ENCODE measurements around the gene PTH1R.

PTH1R gene

DNA sequence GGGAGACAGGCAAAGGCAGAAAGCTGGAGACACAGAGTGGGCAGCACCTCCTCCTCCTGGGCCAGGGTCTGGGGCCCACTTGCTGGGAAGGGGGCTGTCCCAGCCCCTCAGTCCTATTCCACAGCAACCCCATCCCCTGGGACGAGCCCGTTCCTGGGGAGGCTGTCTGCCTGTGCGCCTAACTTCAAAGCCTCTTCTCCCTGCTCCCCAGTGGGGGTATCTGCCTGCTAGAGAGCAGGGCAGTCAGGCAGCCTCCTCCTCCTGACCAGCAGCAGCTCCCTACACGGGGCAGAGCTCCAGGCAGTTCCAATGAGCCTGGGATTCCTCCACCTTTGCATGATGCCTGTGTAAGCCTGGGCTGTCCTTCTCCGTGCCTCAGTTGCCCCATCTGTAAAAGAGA lies 6.9 kb downstream of the PTH1R start:
- DNase-seq: no peak

DNA sequence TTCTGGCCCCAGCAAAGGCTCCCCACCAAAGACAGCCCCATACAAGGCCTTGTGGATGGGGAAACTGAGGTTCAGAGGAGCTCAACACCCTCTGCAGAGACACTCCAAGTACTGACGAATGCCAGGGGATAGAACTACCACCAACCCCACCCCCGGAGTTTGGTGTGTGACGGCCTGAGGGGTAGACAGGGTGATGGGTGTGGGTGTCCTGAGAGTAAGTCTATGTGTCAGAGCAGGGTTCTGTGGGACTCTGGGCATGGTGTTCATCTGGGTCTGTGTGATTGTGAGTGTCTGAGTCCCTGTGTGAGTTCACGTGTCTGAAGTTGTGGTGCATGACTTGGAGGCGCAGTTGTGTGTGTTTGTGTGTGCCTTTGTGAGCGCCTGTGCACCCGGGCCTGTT lies 7.4 kb downstream of the PTH1R start:
- no peak for DNase-seq

DNA sequence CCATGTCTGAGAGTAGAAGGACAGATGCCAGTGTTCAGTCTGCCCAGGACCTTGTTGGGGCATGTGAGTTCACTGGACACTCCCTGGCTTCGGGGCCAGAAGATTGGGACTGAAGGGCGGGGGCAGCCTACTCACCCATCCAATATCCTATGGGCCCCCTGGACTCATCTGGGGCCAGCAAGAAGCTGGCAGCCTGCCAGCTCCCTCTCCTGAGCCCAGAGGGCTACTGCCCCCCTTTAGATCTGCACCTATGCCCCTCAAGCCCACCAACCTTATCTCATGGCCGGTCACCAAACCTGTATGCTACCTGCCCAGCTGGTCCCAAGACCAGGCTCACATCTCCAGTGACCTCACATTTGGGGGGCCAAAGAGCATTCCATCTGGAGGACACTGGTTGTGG lies 8.1 kb downstream of the PTH1R start:
- DNase-seq: no peak

DNA sequence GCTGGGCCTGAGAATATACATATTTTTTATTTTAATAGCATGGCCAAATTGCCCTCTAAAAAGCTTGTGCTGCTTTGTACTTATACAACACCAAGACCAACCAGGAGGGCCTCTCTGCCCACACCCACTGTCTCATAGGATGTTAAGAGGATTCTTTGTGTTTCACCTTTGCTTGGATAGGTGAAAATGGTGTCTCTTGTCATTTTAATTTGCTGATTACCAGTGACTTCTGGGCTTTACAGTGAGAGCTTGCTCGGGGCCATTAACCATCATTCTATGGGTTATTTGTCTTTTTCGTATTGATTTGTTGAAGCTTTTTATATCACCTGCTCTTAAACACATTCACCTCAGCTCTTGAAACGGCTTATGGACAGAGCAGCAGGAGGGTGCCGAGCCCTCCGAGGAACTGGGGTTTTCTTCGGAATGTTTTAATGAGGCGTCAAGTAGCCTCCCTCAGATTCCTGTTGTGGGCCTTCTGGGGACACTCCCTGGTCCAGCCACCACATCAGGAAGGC lies 10.5 kb downstream of the PTH1R start:
- DNase-seq: no peak

DNA sequence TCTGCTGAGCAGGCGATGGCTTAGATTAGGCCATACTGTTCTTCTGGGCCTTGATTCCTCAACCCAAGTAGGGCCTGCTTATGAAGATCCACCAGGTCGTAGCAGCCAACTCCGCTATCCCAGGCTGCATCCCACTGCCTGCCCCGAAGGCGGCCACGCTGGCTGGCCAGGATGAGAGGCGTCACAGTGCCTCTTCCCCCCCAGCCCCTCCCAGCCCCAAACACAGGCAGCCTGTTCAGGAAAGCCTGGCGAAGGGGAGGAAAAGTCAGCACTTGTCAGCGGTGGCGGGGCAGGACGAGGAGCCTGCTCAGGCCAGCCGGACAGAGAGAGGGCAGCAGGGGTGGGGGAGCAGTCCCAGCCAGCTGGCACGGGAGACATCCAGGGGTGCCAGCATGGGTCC lies 11.2 kb downstream of the PTH1R start:
- DNase-seq: no peak

DNA sequence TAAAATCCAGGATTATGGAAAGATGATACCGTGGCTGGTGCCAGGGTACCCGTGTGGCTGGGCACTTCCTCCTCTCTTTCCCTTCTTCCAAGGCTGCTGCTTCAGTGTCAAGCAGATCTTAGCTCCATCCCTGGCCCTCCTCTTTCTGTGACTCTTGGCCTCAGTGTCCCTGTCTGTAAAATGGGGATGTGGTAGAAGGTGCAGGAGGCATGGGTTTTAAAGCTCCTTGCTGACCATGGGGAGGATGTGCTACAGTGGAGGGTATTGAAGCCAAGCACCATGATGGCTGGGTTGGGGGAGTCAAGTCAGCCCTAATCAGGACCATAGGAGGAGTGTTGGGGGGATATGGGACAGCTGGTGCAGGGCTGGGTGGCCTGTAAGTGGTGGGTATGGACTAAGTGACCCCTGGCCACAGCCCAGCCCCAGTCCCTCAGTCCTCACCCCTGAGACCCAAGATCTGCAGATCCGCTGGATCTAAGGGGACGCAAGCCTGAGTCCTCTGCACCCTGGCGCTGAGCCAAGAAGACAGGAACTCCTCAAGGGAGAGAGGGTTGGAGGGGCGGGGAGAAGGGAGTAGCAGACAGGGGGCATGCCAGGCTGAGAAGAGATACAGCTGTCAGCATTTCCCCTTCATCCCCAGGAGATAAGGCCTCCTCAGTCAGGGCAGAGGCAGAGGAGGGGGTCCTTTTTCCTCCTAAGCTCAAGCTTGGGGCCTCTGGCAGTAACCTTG lies 12.0 kb downstream of the PTH1R start:
- DNase-seq: no peak

DNA sequence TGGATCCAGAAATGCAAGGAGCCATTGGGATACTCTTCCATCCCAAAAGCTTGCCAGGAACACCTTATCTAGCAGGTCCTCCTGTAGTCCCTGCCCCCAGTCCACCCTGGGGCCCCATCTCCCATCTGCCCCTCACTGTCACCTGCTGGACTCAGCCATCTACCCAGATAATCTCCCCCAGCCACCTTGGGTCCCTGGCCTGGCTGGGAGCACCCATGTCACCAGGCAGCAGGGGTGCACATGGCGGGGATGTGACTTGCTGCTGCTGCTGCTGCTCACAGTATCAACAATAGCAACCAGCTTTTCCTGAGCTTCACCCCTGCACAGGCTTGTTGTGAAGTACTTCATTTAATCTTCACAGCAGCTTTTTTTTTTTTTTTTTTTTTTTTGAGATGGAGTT lies 12.6 kb downstream of the PTH1R start:
- DNase-seq: no peak

DNA sequence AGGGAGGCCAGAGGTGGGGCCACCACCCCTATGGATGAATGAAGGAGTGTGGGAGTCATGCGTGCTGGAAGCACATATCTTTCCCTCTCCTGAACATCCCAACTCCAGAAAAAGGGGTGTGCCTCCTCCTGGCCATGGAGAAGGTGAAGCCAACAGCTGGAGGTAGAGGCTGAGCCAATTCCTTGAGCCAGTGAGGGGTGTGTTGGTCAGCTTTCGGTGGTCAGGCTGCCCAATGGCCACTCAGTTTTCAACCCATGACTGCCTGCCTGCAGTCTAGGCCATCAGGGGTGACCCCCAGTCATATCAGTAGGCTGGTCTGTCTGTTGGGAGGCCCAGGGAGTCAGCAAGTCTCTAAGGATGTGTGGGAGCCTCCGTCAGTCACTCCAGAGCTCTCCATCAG lies 13.6 kb downstream of the PTH1R start:
- DNase-seq: no peak

DNA sequence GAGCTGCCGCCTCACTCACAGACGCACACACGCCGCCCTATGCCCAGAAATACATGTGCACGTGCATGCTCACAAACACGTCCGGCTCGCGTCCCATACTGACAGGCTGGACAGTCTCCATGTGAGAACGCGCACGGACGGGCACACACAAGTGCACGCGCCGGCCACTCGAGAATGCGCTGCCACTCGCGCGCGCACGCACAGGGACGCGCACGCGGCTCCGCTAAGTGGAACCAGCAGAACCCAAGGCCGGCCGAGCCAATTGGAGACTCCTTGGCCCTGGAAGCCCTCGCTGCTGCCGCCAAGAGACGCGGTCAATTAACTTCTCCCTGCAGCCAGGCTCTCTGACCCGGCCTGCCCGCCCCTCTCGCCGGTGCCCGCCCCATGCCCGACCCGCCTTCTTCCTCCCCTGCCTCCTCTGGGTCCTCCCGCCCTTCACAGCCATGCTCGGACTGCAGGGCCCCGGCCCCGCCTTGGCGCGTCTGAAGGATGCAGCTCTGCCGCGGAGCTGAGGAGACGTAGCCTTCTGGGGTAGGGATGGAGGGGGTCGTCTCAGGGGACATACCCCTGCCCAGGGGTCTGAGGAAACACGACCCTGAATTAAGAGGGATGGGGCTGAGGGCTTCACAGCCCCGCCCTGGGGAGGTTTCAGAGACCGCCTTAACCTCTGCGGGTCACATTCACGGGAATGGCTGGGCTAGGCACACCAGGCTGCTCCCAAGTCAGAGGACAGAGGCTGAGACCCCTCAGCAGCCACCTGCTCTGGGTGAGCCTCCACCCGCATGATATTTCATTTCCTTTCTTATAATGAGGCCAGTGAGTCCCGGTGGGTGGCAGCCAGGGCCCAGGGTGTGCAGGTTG lies 15.0 kb downstream of the PTH1R start:
- no peak for DNase-seq

DNA sequence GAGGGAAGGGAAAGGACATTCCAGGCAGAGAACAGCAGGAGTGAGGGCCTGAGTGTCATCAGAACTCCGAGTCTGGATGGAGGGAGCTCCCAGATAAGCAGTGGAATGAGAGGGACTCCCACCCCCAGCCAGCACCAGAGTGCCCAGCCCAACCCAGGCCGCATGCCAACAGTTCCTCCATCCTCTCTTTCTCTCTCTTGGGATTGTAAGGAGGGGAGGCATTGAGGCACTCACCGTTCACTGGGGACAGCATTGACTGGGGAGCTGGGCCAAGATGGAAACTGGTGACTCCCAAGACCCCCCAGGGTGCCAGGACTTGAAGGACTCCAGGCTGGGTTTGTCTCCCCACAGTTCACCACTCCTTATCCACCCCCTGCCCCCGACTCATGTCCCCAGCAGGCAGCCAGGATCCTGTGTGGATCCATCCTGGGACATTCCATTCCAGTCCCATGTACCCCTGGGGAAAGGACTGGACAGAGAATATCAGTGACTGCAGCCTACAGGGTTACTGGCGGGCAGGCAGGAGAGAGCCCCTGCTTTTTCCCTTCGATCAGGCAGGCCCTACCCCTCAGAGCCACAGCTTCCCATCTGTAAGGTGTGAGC lies 15.7 kb downstream of the PTH1R start:
- no peak for DNase-seq

DNA sequence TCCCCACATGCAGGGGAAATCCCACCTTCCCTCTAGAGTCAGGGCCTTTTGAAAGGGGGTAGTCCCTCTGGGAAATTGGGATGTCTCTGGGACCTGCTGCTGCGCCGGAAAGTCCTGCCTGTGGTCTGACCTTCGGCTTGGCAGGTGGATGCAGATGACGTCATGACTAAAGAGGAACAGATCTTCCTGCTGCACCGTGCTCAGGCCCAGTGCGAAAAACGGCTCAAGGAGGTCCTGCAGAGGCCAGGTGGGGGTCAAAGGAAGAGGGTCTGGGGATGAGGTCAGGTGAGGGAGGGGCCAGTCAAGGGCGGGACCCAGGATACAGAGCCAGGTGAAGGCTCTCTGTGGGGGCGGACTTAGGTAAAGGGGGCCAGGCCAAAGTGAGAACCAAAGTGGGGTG lies 16.2 kb downstream of the PTH1R start:
- DNase-seq: no peak

DNA sequence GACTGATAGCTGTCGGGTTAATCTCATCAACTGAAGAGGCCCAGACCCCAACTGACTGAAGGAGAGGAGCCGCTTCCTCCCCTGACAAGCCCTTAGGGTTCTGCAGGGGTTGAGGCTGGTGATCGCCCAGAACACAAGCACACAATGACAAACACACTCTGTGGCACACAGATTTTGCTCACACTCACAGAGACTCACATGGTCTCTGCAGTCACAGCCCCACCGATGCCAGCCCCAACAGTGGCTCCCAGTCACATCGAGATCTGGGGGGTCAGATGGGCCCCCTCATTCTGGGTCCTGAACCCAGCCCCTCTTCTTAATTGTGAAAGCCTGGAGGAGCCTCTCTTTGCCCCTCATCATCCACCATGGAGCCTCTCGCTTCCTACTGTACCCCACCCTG lies 16.7 kb downstream of the PTH1R start:
- DNase-seq: no peak

DNA sequence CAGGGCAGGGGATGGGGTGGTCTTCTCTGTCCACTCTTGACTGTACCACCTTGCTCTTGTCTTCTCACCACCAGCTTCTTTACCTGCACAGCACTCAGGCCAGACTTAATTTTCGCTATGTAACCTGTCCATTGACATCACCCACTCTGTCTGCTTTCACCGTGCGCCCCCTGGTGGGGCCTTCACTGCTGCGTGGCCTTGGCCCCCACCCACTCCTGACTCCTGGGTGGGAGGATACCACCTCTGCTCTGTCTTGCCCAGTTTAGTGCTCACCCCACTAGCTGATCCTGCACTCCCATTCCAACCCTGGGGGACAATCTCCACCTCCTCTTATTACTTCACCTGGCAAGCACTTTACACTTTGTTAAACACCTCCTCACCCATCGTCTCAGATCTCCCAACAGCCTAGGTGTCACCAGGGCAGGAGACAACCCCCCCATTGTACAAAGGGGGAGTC lies 17.7 kb downstream of the PTH1R start:
- no peak for DNase-seq

DNA sequence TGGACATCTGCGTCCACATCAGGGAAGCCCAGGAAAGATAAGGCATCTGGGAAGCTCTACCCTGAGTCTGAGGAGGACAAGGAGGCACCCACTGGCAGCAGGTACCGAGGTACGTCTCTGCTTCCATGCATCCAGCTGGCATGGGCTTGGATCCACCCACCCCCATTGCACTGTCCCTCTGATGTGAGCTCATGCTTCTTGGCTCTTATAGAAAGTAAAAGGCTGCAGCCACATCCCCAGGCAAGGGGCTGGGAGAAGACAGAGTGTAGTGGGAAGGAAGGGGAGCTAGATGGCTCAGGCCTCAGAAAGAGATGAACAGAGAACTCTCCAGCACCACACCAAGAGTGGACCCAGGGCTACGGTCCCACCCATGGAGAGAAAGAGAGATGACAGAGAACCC lies 18.2 kb downstream of the PTH1R start:
- no peak for DNase-seq

DNA sequence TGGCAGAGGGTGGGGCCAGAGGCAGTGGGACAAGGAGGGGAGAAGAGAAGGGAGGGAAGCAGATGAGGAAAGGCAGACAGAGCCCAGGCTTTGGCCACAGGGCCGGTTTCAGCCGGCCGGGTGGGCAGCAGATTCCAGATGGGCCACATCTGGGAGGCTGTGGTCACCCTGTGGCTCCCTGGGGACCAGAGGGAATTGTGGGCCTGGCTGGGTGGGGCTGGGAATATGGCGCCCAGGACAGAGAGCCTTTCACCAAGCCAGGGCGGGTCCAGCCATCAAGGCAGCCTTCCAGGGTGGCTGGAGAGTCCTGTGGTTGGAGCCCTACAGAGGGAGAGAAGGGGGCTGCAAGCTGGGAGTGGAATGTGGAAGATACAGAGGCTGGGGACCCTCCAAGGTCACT lies 18.9 kb downstream of the PTH1R start:
- no peak for DNase-seq

DNA sequence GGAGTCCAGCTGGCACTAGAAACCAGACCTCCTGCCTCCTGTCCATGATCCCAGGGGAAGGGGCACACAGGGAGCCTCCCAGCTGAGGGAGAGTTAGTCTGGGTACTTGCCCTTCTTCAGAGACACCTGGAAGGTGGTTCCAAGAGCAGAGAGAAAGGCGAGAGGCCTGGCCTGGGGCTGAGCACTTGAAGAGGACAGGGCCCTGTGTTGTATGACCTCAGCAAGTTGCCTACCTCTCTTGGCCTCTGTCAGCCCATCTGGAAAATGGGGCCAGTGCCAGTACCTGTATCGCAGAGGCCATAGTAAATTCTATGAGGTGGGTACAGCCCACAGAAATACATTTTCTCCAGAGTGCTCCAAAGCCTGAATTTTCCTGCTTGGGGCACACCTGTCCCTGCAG lies 19.5 kb downstream of the PTH1R start:
- no peak for DNase-seq

DNA sequence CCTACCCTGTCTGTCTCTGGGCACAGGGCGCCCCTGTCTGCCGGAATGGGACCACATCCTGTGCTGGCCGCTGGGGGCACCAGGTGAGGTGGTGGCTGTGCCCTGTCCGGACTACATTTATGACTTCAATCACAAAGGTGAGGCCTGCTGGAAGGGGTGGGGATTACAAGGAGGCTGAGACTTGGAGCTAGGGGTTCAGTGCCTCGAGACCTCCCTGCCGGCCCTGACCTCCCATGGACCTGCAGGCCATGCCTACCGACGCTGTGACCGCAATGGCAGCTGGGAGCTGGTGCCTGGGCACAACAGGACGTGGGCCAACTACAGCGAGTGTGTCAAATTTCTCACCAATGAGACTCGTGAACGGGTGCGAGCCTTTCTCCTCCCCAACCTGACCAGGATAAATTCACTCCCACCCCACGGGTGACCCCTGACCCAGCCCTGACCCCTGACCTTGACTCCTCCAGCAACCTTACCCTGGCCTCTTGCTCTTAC lies 20.4 kb downstream of the PTH1R start:
- no peak for DNase-seq

DNA sequence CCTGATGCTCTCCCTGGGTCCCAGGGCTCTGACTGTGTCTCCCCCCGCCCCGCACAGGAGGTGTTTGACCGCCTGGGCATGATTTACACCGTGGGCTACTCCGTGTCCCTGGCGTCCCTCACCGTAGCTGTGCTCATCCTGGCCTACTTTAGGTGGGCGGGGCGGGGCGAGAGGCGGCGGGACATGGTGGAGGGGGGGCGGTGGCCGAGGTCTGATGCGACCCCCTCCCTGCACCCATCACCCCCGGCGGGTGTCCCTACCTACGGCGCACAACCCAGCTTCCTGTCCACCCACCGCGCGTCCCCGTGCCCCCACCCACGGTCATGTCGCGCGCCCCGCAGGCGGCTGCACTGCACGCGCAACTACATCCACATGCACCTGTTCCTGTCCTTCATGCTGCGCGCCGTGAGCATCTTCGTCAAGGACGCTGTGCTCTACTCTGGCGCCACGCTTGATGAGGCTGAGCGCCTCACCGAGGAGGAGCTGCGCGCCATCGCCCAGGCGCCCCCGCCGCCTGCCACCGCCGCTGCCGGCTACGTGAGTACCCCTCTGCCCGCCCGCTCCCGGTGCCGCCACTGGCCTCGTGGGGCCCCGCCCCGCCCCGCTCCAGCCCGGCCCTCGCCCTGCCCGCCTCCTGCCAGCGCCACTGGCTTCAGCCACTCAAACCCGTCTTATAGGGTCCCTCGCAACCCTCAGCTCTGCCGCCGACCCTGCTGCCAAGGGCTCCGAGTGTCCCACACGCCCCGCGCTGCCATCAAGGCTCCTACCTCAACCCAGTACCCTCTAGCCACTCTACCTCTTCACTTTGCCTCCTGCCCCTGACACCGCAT lies 21.0 kb downstream of the PTH1R start:
- DNase-seq: no peak

DNA sequence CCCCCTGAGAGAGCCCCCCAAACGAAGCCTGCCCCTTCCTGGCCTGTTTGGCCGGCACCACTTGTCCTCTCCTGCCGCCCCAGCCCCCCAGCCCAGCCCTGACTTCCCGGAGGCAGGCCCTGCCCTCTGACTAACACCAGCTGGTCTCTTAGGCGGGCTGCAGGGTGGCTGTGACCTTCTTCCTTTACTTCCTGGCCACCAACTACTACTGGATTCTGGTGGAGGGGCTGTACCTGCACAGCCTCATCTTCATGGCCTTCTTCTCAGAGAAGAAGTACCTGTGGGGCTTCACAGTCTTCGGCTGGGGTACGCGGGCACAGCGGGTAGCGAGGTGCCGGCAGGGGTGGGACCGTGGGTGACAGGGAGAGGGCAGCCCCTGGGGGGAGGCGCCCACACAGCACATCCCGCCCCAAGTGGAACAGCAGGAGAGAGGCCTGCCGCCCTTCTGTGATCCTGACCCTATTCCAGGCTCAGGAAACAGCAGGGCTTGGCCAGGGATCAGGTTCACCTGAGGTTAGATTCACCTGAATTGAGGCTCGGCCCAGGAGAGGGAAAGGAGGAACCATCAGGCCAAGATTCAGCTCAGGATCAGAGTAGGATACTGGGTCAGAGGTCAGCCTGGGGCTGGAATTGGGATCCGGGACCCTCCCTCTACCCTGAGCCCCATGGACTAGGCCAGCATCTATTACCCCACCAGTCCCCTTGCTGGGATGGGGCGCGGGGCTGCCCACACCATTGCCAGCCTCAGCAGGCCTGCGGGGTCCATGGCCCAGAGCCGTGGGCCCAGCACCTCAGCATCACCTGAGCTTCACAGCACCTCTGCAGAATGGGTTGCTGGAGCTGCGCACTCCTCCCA lies 21.9 kb downstream of the PTH1R start:
- no peak for DNase-seq

DNA sequence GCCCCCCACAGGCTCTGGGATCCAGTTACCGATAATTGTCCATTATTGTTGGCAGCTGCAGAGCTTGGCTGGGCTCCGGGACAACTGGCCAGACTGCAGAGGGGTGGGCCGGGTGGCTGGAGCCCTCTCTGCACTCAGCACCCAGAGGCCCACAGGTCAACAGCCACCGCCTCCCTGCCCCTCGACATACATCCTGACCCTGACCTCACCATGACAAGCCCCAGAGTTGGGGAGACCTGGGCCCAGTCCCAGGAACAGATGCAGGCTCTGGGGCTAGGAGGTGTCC lies 22.4 kb downstream of the PTH1R start:
- no peak for DNase-seq

DNA sequence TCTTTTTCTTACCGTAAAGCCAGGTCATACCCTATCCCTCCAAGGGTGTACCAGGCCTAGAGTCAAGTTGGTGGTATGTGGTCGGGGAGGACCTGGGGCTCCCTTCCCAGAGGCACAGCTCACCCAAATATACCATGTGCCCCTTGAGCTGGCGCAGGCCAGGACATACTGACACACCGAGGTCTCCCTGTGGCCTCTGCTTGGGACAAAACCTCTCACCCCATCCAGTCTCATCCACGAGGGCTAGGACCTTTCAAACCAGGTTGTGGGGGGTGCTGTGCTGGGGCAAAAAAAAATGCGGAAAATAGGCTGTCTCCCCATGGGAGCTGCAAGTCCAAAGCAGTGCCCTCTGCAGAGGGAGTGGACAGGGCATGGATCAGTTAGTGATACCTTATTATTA lies 22.8 kb downstream of the PTH1R start:
- DNase-seq: no peak

DNA sequence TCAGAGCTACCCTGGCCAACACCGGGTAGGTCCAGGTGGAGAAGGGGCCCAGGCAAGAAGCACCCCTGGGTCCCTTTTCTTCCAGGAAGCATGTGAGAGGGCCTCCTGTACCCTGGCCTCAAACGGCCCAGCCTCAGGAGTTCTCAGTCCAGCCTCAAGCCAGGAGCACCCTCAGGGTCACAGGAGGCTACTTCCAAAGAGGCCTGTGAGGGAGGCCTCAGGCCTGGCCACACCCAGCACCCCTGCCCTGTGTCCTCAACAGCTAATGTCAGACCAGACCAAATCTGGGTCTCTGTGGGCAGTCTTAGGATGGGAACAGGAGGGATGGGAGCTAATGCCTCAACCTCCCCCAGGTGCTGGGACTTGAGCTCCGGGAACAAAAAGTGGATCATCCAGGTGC lies 23.5 kb downstream of the PTH1R start:
- no peak for DNase-seq

Data from NCI-H187 (cell line).